Nephron progenitor cell (in vitro differentiated cells): ENCODE measurements around the gene SLC43A1.

ENCODE experiments used
- DNase-seq: peaks from one replicate; pipeline ENCODE4 v3.0.0; 2021
- H3K27ac Mint-ChIP-seq: 2 replicates; pipeline ENCODE4 v1.8.0; 2021; ENCODE audit warnings: mild to moderate bottlenecking, moderate library complexity, mixed read lengths
- H3K27me3 Mint-ChIP-seq: 2 replicates; pipeline ENCODE4 v1.8.0; 2021; ENCODE audit warnings: mild to moderate bottlenecking, low read depth, mixed read lengths; ENCODE audit not compliant: poor library complexity
- H3K36me3 Mint-ChIP-seq: 2 replicates; pipeline ENCODE4 v1.8.0; 2021; ENCODE audit warnings: low read depth, mixed read lengths
- H3K4me1 Mint-ChIP-seq: 2 replicates; pipeline ENCODE4 v1.8.0; 2021; ENCODE audit warnings: mixed read lengths
- H3K4me3 Mint-ChIP-seq: 2 replicates; pipeline ENCODE4 v1.8.0; 2021; ENCODE audit warnings: mild to moderate bottlenecking, moderate library complexity, mixed read lengths
- H3K9me3 Mint-ChIP-seq: 2 replicates; pipeline ENCODE4 v1.8.0; 2021; ENCODE audit warnings: mild to moderate bottlenecking, moderate library complexity, mixed read lengths
- TF ChIP-seq, protein P1 (sequence below): fragments of 200-600 bp; sonication (generic); IDR thresholded peaks from 2 replicates; pipeline ENCODE4 v1.5.0; 2021; ENCODE audit warnings: antibody characterized with exemption

Gene SLC43A1

DNA sequence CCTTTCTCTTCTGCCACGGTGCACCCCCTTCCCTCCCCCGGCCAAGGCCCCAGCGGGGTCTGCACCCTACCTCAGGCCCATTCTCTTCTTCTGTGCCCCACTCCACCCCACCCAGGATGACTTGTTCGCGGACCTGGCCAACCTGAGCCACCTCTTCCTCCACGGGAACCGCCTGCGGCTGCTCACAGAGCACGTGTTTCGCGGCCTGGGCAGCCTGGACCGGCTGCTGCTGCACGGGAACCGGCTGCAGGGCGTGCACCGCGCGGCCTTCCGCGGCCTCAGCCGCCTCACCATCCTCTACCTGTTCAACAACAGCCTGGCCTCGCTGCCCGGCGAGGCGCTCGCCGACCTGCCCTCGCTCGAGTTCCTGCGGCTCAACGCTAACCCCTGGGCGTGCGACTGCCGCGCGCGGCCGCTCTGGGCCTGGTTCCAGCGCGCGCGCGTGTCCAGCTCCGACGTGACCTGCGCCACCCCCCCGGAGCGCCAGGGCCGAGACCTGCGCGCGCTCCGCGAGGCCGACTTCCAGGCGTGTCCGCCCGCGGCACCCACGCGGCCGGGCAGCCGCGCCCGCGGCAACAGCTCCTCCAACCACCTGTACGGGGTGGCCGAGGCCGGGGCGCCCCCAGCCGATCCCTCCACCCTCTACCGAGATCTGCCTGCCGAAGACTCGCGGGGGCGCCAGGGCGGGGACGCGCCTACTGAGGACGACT lies 39.3 kb downstream of the SLC43A1 start:
- Mint-ChIP-seq H3K27ac (no peak overlapping the region), H3K36me3 (no peaks in the 10 kb centered on the region), H3K4me1 (peaks cover 55% of the 10 kb centered on the region), H3K9me3 (no peaks in the 10 kb centered on the region), H3K4me3 (peak overlapping the region; percentile 62), H3K27me3 (peaks cover 74% of the 10 kb centered on the region)
- TF ChIP-seq, protein P1, sequence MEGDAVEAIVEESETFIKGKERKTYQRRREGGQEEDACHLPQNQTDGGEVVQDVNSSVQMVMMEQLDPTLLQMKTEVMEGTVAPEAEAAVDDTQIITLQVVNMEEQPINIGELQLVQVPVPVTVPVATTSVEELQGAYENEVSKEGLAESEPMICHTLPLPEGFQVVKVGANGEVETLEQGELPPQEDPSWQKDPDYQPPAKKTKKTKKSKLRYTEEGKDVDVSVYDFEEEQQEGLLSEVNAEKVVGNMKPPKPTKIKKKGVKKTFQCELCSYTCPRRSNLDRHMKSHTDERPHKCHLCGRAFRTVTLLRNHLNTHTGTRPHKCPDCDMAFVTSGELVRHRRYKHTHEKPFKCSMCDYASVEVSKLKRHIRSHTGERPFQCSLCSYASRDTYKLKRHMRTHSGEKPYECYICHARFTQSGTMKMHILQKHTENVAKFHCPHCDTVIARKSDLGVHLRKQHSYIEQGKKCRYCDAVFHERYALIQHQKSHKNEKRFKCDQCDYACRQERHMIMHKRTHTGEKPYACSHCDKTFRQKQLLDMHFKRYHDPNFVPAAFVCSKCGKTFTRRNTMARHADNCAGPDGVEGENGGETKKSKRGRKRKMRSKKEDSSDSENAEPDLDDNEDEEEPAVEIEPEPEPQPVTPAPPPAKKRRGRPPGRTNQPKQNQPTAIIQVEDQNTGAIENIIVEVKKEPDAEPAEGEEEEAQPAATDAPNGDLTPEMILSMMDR = no peak
- peak; percentile 63 for DNase-seq

DNA sequence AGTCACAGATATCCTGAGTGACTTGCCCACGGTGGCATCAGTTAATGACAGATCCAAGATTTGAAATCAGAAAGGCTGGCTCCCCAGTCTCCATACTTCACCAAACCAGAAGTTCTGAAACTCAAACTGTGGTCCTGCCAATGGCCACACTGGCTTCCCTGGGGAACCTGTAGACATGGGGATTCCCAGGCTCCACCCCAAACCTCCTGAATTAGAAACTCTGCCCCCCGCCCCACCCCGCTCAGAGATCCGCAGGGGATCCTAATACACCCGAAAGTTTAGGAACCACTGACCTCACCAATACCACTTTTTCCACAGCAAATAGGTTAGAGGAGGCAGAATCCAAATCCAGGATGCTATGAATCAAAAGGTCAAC lies 39.8 kb downstream of the SLC43A1 start:
- TF ChIP-seq, protein P1 = no peak
- Mint-ChIP-seq H3K4me1 (peaks cover 49% of the 10 kb centered on the region), H3K27ac (no peak overlapping the region), H3K9me3 (no peaks in the 10 kb centered on the region), H3K27me3 (peaks cover 74% of the 10 kb centered on the region), H3K36me3 (no peaks in the 10 kb centered on the region), H3K4me3 (peak overlapping the region; percentile 62)
- DNase-seq = no peak

DNA sequence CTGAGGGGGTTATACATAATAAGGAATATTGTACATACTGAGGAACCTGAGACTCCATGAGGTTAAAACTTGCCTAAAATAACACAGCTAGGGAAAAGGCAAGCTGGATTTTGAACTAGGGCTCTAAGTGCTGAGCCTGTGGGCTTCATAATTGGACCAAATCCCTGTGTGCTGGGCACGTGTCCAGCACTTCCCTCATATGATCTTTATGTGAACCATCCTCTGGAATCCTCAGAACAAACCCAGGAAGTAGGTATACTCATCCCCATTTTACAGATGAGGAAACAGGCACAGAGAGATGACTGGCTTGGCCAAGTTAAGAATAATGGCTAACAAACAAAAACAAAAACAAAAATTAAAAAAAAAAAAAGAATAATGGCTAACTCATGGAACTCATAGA lies 40.3 kb downstream of the SLC43A1 start:
- Mint-ChIP-seq H3K4me3 (peak overlapping the region; percentile 45), H3K36me3 (no peaks in the 10 kb centered on the region), H3K9me3 (no peaks in the 10 kb centered on the region), H3K4me1 (peaks cover 44% of the 10 kb centered on the region), H3K27ac (no peak overlapping the region), H3K27me3 (peaks cover 75% of the 10 kb centered on the region)
- TF ChIP-seq, protein P1 = no peak
- no peak for DNase-seq

- H3K27me3 Mint-ChIP-seq = peaks cover 79% of the 10 kb centered on the region
Observed at GRCh38 chr11:57474803-57475115, 40.7 kb downstream of the SLC43A1 start.

DNA sequence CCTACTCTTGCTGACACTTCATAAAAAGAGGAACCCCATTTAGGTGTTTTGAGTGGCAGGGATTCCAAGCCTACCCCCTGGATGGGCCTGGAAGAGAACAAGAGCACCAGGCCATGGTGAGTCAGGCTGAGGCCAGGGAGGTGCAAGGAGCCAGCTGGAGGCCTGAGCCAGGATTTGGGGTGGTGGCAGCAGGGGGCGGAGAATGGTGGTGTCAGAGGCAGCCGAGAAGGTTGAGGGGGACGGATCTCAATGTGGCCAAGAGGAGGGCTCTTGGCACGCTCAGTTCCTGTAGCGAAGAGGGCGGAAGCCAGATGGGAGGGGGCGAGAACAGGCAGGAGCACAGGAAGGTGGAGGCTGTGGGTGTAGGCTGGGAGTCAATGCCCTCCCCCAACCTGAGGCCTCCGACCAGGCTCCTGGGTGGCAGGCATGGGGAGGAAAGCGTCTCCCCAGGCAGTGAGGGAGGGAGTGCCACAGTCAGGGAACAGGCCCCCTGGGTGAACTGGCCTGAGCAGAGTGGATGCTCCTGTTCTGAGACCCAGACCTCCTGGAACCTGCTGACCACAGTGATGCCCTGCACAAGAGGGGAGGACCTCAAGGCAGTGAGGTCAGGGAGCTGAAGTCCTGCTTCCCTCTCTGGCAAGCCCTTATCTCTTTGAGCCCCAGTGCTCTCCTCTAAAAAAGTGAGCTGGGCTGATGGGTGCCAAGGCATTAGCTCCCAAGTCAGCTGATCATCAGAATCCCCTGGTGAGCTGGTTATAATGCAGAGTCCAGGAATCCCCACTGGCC lies 41.3 kb downstream of the SLC43A1 start:
- Mint-ChIP-seq H3K9me3 (no peaks in the 10 kb centered on the region), H3K27ac (no peak overlapping the region), H3K27me3 (peaks cover 76% of the 10 kb centered on the region), H3K36me3 (no peaks in the 10 kb centered on the region), H3K4me3 (no peak overlapping the region), H3K4me1 (peaks cover 35% of the 10 kb centered on the region)
- TF ChIP-seq, protein P1 = no peak
- no peak for DNase-seq

More at GRCh38 chr11:57474803-57475115, 40.7 kb downstream of the SLC43A1 start:
- H3K4me3 Mint-ChIP-seq = no peak overlapping the region
- peaks cover 40% of the 10 kb centered on the region for H3K4me1 Mint-ChIP-seq
- H3K9me3 Mint-ChIP-seq = no peaks in the 10 kb centered on the region
- no peak for DNase-seq
- H3K27ac Mint-ChIP-seq = no peak overlapping the region
- H3K36me3 Mint-ChIP-seq = no peaks in the 10 kb centered on the region
- TF ChIP-seq, protein P1 = no peak
